Adrenal gland (tissue), 12 donors: ENCODE data around the gene KDM6B. TPM values are rescaled to one million over a fixed set of nuclear protein-coding genes. Genes with fewer than 3 reads are reported as not detected.

ENCODE experiments used
- DNase-seq, 7 donors: peaks; one replicate each; pipeline ENCODE4 v3.0.0-alpha.2; 2019 to 2020
- H3K27ac ChIP-seq, 5 donors: fragments of 200-600 bp; sonication (generic) in 4 of 5; 1 replicate in 3 of 5; 2 replicates in 2 of 5; pipeline versions ENCODE4 v1.5.1 to v1.8.0; 2016 to 2020; ENCODE audit warnings: mild to moderate bottlenecking in 1 of 5
- H3K27me3 ChIP-seq: fragments of 200-600 bp; 2 replicates; pipeline ENCODE4 v1.8.0; 2021
- H3K36me3 ChIP-seq, 2 donors: fragments of 200-600 bp; replicated peaks in 1 of 2; 1 replicate in 1 of 2; 2 replicates in 1 of 2; pipeline versions ENCODE4 v1.5.1 to v1.8.0; 2018 to 2022
- H3K4me1 ChIP-seq, 2 donors: fragments of 200-600 bp; replicated peaks in 1 of 2; 1 replicate in 1 of 2; 2 replicates in 1 of 2; pipeline versions ENCODE4 v1.5.1 to v1.8.0; 2018 to 2021
- H3K4me3 ChIP-seq, 4 donors: fragments of 200-600 bp; sonication (generic) in 3 of 4; one replicate each; pipeline ENCODE4 v1.5.1; 2016 to 2018
- H3K9me3 ChIP-seq, 3 donors: fragments of 200-600 bp; sonication (generic) in 1 of 3; replicated peaks in 1 of 3; 1 replicate in 2 of 3; 2 replicates in 1 of 3; pipeline versions ENCODE4 v1.5.1 to v1.8.0; 2016 to 2021
- CTCF ChIP-seq, 6 experiments: fragments of 450-650 bp in 4 of 6; fragments of 200-600 bp in 2 of 6; sonication (generic) in 1 of 6; IDR thresholded peaks; 1 replicate in 5 of 6; 2 replicates in 1 of 6; pipeline versions ENCODE4 v1.5.1 to v1.8.0; 2016 to 2021; ENCODE audit warnings: antibody characterized with exemption in 6 of 6, mild to moderate bottlenecking in 2 of 6, moderate library complexity in 1 of 6
- POLR2A ChIP-seq, 2 donors: fragments of 450-650 bp; IDR thresholded peaks; one replicate each; pipeline ENCODE4 v1.6.1; 2017; ENCODE audit warnings: antibody characterized with exemption in 2 of 2, mild to moderate bottlenecking in 2 of 2, moderate library complexity in 1 of 2
- WGBS, 4 donors: extraction: QIAGEN DNeasy Blood & Tissue Kit in 2 of 4; methylation state at CpG; one replicate each; pipeline versions ENCODE4 v1.1.5 to v1.1.7; 2013 to 2017; 5-methylcytosine and 5-hydroxymethylcytosine counted together
- intact Hi-C, 2 donors: fragments of 100-400 bp; cut with DNase I; formaldehyde crosslinking; loops; one replicate each; pipeline versions ENCODE4 v1.14.1 to v1.15.0; 2022 to 2023
- polyA plus RNA-seq, 3 donors: library from polyadenylated mRNA; stranded (reverse); fragments of 200-250 nt in 2 of 3; fragments of 350-450 nt in 1 of 3; fragmentation: Illumina TruSeq in 1 of 3; extraction: RNeasy Lipid Tissue Mini Kit (QIAGEN cat#74804) in 1 of 3; gene quantifications; one replicate each; pipeline ENCODE4 v1.2.3, GENCODE V29; 2013 to 2014
- total RNA-seq, 9 donors: library from RNA; depleted of rRNA in 4 of 9; stranded (reverse); fragments of >200 nt in 4 of 9; fragments of 120-200 nt in 1 of 9; fragmentation: NEBNext Ultra II Directional in 1 of 9; extraction: Animal tissue kit (Norgen Biotek cat#: 25700) in 1 of 9; gene quantifications; one replicate each; pipeline versions ENCODE4 v1.1.0 to v1.2.4, GENCODE V29; 2013 to 2023
- donor health status: healthy with polysubstance abuse.
- donor health status: Bipolar disorder and iron deficiency.
- donor health status: DM: yes; HTN: yes; CAD: no.
- donor health status: DM: no; HTN: no; CAD: no.
- donor health status: DM: no; HTN: no; CAD: no.
- donor health status: DM: yes; HTN: yes; CAD: no.

The KDM6B gene
- total and polyA plus RNA-seq, 12 donors = 2.2 to 35.9 (median 11.2) TPM

- H3K4me3 ChIP-seq = no peak overlapping the region
- no peak for TF ChIP-seq CTCF (IDR thresholded peaks at IDR 0.05)
- no peak for TF ChIP-seq POLR2A (IDR thresholded peaks at IDR 0.05)
- H3K36me3 ChIP-seq = peaks cover 0 to 5% of the 10 kb centered on the region in 2 donors
- 66 to 75% (median 74%) methylated on average over 5 of the region's 5 CpGs for WGBS, 4 donors
- intact Hi-C loops = loop anchor here in 1 of 2 donors (10.0 kb wide), 1 partner anchor 47 kb away; the partner anchor contains the start of gene RNF227
- H3K9me3 ChIP-seq = no peaks in the 10 kb centered on the region
- H3K4me1 ChIP-seq = no peaks in the 10 kb centered on the region
- DNase-seq = no peak
- no peaks in the 10 kb centered on the region for H3K27me3 ChIP-seq
- H3K27ac ChIP-seq = no peak overlapping the region
These were observed 33.9 kb downstream of the KDM6B start for GRCh38 chr17:7867881-7868329.

- intact Hi-C loops = no loop called here
These were observed 39.0 kb downstream of the KDM6B start for GRCh38 chr17:7873051-7873450.

GRCh38 chr17:7875804-7876370 lies 41.9 kb downstream of the KDM6B start:
- intact Hi-C loops = no loop called here
- peaks cover 0 to 5% of the 10 kb centered on the region in 2 donors for H3K4me1 ChIP-seq
- 71 to 87% (median 78%) methylated on average over 2 of the region's 2 CpGs for WGBS, 4 donors

More at GRCh38 chr17:7873051-7873450, 39.0 kb downstream of the KDM6B start:
- H3K36me3 ChIP-seq = peaks cover 0 to 3% of the 10 kb centered on the region in 2 donors
- H3K4me3 ChIP-seq = no peak overlapping the region
- no peak for TF ChIP-seq POLR2A (IDR thresholded peaks at IDR 0.05)
- TF ChIP-seq CTCF (IDR thresholded peaks at IDR 0.05) = no peak
- no peak for DNase-seq
- 69 to 78% (median 69%) methylated on average over 4 of the region's 4 CpGs for WGBS, 4 donors
- no peak overlapping the region for H3K27ac ChIP-seq
- H3K27me3 ChIP-seq = no peaks in the 10 kb centered on the region
- no peaks in the 10 kb centered on the region for H3K4me1 ChIP-seq
- no peaks in the 10 kb centered on the region for H3K9me3 ChIP-seq

GRCh38 chr17:7878234-7878633 lies 44.2 kb downstream of the KDM6B start:
- intact Hi-C loops = loop anchor here in 1 of 2 donors (2.0 kb wide), 1 partner anchor 13 kb away; no protein-coding TSS in a partner anchor
- Histone ChIP-seq H3K4me1 (peaks cover 0 to 21% of the 10 kb centered on the region in 2 donors), H3K36me3 (peaks cover 0 to 19% of the 10 kb centered on the region in 2 donors), H3K27ac (no peak overlapping the region), H3K4me3 (no peak overlapping the region), H3K9me3 (no peaks in the 10 kb centered on the region), H3K27me3 (no peaks in the 10 kb centered on the region)
- TF ChIP-seq CTCF (IDR thresholded peaks at IDR 0.05) (no peak), POLR2A (IDR thresholded peaks at IDR 0.05) (no peak)
- WGBS, 4 donors = 92 to 97% (median 94%) methylated on average over 7 of the region's 7 CpGs
- DNase-seq = no peak

More at GRCh38 chr17:7875804-7876370, 41.9 kb downstream of the KDM6B start:
- TF ChIP-seq CTCF (IDR thresholded peaks at IDR 0.05) = no peak
- no peak for TF ChIP-seq POLR2A (IDR thresholded peaks at IDR 0.05)
- H3K36me3 ChIP-seq = peaks cover 0 to 17% of the 10 kb centered on the region in 2 donors
- no peak overlapping the region for H3K4me3 ChIP-seq
- DNase-seq = no peak
- no peaks in the 10 kb centered on the region for H3K27me3 ChIP-seq
- no peaks in the 10 kb centered on the region for H3K9me3 ChIP-seq
- no peak overlapping the region for H3K27ac ChIP-seq
